GM12891 (cell line): Measurements from ENCODE around the gene TTC39B.

Source experiments
- POLR2AphosphoS5 ChIP-seq: IDR thresholded peaks from 2 replicates; pipeline ENCODE4 v1.6.1; 2011; ENCODE audit warnings: low read depth, low read length, control low read depth
- POU2F2 ChIP-seq: IDR thresholded peaks from 2 replicates; pipeline ENCODE4 v1.6.1; 2011; ENCODE audit warnings: low read depth, mild to moderate bottlenecking, control low read depth, low read length, moderate library complexity
- SPI1 ChIP-seq: IDR thresholded peaks from 2 replicates; pipeline ENCODE4 v1.6.1; 2011; ENCODE audit warnings: low read depth, low read length, control low read depth

DNA sequence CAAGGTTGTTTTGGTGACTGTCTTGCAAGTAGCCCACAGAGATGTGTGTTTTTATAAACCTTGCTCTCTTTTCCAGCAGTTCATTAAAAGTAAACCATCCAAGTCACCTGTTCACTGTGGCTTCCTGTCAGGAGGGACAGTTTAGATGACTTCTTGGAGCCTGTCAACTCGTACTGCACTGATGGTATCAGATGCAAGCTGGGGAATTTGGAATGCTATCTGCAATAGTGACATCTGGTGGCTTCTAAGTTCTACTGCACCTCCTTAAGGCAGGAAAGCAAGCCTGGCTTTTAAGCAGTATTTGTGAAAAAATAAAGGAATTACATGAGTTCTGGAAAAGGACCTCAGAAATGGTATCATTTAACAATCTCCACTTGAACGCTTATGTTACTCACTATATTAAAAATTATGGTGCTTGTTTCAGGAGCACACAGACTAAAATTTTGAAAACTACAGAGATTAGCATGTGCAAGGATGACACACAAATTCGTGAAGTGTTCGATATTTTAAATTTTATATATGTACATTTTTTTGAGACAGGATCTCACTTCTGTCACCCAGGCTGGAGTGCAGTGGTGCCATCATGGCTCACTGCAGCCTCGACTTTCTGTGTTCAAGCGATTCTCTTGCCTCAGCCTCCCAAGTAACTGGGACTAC, 164.0 kb downstream of the TTC39B start:
- TF ChIP-seq POU2F2 (no peak), SPI1 (no peak), POLR2AphosphoS5 (no peak)
